ENCODE measurements around the gene RNMT. TPM values are rescaled to one million over a fixed set of nuclear protein-coding genes. Genes with fewer than 3 reads are reported as not detected.

RNMT gene
- total RNA-seq, 4 donors from 2014 or later, result 26.7 to 45.9 (median 34.0) TPM

DNA sequence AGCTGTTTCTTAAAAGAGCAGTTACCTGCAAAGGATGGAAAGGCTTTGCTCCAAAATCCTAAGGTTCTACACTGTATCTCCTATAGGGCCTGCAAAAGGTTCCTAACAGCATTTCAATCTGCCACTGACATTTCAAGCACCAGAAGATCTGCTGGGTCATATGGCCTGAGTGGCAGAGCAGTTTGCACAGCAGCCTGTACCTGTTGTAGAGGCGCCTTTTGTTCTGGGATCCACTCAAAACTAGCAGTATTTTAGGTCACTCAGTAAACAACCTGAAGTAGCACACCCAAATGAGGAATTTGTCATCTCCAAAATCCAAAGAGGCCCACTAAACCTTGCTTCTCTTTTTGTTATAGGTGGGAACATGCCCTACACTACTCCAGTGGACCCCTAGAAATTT lies 6.3 kb upstream of the RNMT start:
- TF ChIP-seq POLR2A (IDR thresholded peaks at IDR 0.05), result no peak
- TF ChIP-seq, protein P1, sequence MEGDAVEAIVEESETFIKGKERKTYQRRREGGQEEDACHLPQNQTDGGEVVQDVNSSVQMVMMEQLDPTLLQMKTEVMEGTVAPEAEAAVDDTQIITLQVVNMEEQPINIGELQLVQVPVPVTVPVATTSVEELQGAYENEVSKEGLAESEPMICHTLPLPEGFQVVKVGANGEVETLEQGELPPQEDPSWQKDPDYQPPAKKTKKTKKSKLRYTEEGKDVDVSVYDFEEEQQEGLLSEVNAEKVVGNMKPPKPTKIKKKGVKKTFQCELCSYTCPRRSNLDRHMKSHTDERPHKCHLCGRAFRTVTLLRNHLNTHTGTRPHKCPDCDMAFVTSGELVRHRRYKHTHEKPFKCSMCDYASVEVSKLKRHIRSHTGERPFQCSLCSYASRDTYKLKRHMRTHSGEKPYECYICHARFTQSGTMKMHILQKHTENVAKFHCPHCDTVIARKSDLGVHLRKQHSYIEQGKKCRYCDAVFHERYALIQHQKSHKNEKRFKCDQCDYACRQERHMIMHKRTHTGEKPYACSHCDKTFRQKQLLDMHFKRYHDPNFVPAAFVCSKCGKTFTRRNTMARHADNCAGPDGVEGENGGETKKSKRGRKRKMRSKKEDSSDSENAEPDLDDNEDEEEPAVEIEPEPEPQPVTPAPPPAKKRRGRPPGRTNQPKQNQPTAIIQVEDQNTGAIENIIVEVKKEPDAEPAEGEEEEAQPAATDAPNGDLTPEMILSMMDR (IDR thresholded peaks at IDR 0.05), result no peak
- DNase-seq, result no peak
- 100% methylated on average over 1 of the region's 1 CpG for WGBS, 2 donors
- H3K36me3 ChIP-seq, result no peaks in the 10 kb centered on the region
- H3K27me3 ChIP-seq, result no peaks in the 10 kb centered on the region
- H3K4me1 ChIP-seq, result peaks cover 8 to 13% of the 10 kb centered on the region in 2 donors
- intact Hi-C loops (cut with DNase I), result loop anchor here (10.0 kb wide), 3 partner anchors 55 to 505 kb away; partner anchors contain the start of gene LDLRAD4
- no peaks in the 10 kb centered on the region for H3K9me3 ChIP-seq
- H3K4me3 ChIP-seq (replicated peaks in 1 of 3), result no peak overlapping the region
- no peak overlapping the region for H3K27ac ChIP-seq

DNA sequence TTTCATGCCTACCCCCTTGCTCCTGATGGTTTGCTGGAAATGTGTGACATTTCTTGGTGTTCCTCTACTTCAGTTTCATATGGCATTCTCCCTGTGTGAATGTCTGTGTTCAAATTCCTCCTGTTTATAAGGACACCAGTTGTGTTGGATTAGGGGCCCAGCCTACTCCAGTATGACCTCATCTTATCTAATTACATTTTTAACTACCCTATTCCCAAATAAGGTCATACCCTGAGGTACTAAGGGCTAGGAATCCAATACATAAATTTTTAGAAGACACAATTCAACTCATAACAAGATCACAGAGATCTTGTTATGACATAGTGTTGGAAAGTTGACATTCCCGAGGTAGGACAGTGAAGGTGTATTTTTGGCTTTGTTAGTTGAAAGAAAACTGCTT lies 5.6 kb upstream of the RNMT start:
- intact Hi-C loops (cut with DNase I), result loop anchor here (10.0 kb wide), 3 partner anchors 56 to 506 kb away; partner anchors contain the start of gene LDLRAD4
- H3K4me1 ChIP-seq, result peaks cover 14 to 15% of the 10 kb centered on the region in 2 donors
- TF ChIP-seq, protein P1 (IDR thresholded peaks at IDR 0.05), result no peak
- TF ChIP-seq POLR2A (IDR thresholded peaks at IDR 0.05), result no peak
- H3K27me3 ChIP-seq, result no peaks in the 10 kb centered on the region
- H3K4me3 ChIP-seq (replicated peaks in 1 of 3), result no peak overlapping the region
- no peak overlapping the region for H3K27ac ChIP-seq
- H3K9me3 ChIP-seq, result no peaks in the 10 kb centered on the region
- DNase-seq, result no peak
- no peaks in the 10 kb centered on the region for H3K36me3 ChIP-seq
- 91 to 97% methylated on average over 1 of the region's 1 CpG for WGBS, 2 donors

DNA sequence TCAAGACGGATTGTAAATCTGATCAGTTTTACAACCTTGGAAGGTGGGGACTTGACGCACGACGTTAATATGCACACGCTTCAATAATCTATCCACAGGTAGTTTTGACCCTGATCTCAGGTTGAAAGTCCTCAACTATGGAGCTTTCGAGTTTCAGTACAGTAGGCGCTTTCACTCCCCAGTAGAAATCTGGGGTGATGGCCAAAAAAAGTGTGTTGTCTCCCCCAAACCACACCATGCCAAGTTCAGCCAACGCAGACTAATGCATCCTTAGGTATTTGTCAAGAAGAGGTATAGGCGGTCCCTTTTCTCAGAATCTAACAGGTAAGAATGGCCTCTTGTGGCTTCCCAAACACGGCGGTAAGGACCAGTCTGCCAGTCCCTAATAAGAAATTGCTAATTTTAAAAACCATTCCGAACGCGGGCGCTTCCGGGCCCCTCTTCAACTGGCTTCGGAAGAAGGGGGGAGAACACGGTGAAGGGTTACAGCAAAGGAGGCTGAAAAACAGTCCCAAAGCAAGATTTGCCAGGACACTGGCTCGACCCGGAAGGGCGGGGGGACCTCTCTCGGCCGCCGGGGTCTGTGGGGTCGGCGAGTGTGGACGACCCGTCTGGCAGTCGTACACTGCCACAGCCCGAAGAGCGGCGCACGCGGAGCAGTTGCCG lies 774 bp upstream of the RNMT start:
- Histone ChIP-seq H3K27me3 (no peaks in the 10 kb centered on the region), H3K4me3 (replicated peaks in 1 of 3) (peak overlapping the region; percentile 81 to 98 (median 86)), H3K4me1 (peaks cover 11 to 12% of the 10 kb centered on the region in 2 donors), H3K36me3 (no peaks in the 10 kb centered on the region), H3K27ac (peak overlapping the region in 2 of 3 donors; percentile 87 to 94), H3K9me3 (no peaks in the 10 kb centered on the region)
- no peak for TF ChIP-seq POLR2A (IDR thresholded peaks at IDR 0.05)
- TF ChIP-seq, protein P1 (IDR thresholded peaks at IDR 0.05), result no peak
- 6 to 8% methylated on average over 25 to 29 of the region's 35 CpGs for WGBS, 2 donors
- peak in 1 of 2 donors; percentile 8 for DNase-seq
- intact Hi-C loops (cut with DNase I), result loop anchor here (10.0 kb wide), 3 partner anchors 61 to 511 kb away; partner anchors contain the start of gene LDLRAD4

- Histone ChIP-seq H3K27ac (peak overlapping the region; percentile 74 to 94 (median 87)), H3K9me3 (no peaks in the 10 kb centered on the region), H3K27me3 (no peaks in the 10 kb centered on the region), H3K4me3 (replicated peaks in 1 of 3) (peak overlapping the region; percentile 81 to 98 (median 86)), H3K4me1 (peaks cover 11 to 12% of the 10 kb centered on the region in 2 donors), H3K36me3 (no peaks in the 10 kb centered on the region)
- 1% methylated on average over 16 to 18 of the region's 30 CpGs for WGBS, 2 donors
- intact Hi-C loops (cut with DNase I), result loop anchor here (10.0 kb wide), 3 partner anchors 62 to 512 kb away; partner anchors contain the start of gene LDLRAD4
- DNase-seq, result peak in 1 of 2 donors; percentile 55
- TF ChIP-seq POLR2A (IDR thresholded peaks at IDR 0.05), result no peak
- TF ChIP-seq, protein P1 (IDR thresholded peaks at IDR 0.05), result no peak
Observed at GRCh38 chr18:13726972-13727331, 479 bp downstream of the RNMT start.

DNA sequence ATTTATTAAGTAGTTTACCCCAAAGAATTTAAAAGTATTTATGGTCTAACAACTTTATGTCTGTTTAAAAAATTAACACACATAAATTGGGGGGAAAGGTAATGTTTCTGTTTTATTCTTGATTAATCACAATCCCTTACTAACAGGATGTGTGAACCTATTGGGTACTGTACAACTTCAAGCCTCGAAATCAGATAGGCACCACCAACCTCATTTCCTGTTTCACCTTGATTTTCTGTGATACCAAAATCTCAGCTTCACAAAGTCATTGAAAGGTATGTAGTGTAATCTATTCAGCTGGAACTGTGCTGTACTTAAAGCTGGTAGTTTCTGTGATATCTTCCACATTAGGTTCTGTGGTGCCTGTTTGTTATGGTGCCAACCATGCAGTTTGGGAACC lies 4.0 kb downstream of the RNMT start:
- H3K27me3 ChIP-seq, result no peaks in the 10 kb centered on the region
- intact Hi-C loops (cut with DNase I), result no loop called here
- H3K27ac ChIP-seq, result no peak overlapping the region
- no peak for TF ChIP-seq POLR2A (IDR thresholded peaks at IDR 0.05)
- TF ChIP-seq, protein P1 (IDR thresholded peaks at IDR 0.05), result no peak
- H3K36me3 ChIP-seq, result peaks cover 0 to 9% of the 10 kb centered on the region in 2 donors
- peaks cover 0 to 2% of the 10 kb centered on the region in 2 donors for H3K4me1 ChIP-seq
- WGBS, 2 donors, result 84 to 96% methylated on average over 1 of the region's 1 CpG
- no peak overlapping the region for H3K4me3 ChIP-seq (replicated peaks in 1 of 3)
- H3K9me3 ChIP-seq, result no peaks in the 10 kb centered on the region
- no peak for DNase-seq
